Stimulated activated CD8-positive, alpha-beta memory T cell treated with anti-CD3 and anti-CD28 coated beads, Interleukin-15, amount 100 ng/mL, for 48 hours (primary cell): Measurements from ENCODE around the gene RTF2.

Source experiments
- DNase-seq, 2 donors: peaks; one replicate each; pipeline ENCODE4 v3.0.0-alpha.2; 2020; ENCODE audit warnings: low read depth in 2 of 2

RTF2 gene

DNA sequence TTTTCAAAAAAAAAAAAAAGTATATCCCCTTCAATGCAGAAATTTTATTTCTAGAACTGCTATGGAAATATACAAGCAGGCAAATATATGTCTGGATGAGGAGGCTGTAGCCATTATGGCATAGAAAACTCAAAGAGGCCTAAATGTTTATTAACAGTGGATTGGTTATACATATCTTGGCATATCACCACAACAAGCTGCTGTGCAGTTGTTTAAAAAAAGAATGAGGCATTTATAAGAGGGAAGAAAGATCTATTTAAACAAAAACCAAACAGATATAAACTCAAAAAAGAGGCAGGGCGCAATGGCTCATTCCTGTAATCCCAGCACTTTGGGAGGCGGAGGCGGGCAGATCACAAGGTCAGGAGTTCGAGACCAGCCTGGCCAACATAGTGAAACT, 30.1 kb upstream of the RTF2 start:
- DNase-seq = no peak

DNA sequence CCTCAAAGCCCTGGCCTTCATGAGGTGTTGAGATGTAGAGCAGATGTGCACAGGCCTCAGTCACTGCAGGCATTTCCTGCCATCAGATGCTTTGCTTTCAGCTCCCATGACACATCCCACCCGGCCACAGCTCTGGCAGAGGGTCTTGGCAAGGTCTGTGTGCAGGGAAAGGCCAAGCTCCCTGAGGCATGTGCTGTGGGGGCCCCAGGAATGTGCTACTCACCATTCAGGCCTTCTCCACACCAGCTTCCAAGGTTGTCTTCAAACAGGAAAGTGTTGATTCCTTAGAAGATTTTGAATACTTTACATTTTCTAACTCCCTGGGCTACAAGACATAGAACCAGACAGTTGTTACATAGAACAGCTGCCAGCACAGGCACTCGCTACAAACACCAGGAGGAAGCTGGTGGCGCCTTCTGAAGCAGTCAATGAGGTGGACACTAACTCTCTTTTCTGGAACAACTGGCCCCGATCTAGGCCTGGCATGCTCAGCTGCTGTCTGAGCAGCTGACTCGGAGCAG, 28.6 kb upstream of the RTF2 start:
- no peak for DNase-seq

GRCh38 chr20:56440346-56441007, 27.9 kb upstream of the RTF2 start:
- peak; percentile 61 to 67 for DNase-seq

DNA sequence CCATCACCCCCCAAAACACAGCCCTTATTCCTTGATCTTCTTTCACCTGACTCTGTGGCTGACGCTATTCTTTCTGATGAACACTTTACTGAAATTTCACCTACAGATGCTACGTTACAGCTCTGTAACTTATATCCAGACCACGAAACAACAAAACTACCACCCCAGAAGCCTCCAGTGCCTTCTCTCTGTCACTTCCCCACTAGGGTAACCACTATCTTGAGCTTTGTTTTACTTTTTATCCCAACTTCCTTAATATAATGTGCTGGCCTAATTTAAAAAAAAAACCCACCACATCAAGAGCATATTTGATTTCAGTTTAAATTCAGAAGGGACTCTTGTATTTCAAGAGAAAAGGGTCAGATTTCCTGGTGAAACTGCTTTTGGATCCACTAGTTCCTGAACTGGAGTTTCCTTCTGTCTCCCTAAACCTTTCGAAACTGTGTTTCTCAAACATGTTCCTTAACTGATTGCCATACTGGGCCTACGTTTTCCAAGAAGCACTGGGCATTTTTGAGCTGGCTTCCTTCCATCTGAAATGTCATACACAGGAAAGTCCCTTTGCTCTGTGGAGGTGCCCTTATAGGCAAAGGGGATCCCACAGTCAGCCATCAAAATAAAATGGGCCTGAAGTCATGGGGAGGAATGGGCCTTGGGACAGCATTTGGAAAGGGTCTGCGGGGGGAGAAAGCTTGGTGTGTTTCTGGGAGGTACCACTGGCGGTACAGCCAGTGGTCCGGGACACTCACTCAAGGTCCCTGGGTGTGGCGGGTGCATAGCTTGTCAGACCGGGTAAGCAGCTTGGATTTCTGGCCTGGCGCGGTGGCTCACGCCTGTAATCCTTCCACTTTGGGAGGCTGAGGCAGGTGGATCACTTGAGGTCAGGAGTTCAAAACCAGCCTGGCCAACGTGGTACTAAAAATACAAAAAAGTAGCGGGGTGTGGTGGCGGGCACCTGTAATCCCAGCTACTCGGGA, 25.8 kb upstream of the RTF2 start:
- DNase-seq = no peak

GRCh38 chr20:56443654-56444540, 24.5 kb upstream of the RTF2 start:
- no peak for DNase-seq

DNA sequence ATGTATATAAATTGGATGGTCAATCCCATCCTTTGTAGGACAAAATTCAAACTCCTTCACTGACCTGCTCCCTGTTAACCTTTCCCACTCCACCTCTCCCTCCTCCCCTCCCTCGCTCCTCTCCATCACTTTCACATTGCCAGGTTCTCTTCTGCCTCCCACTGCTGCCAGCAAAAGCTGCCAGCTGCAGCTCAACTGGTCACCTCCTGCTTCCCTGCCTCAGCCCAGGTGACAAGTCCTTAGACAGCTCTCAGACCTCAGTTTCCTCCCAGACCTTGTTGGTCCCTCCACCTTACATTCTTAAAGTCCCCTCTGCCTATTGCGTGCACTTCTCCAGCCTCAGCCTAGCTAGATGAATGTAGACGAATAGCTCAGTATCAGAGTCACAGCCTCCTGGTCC, 23.3 kb upstream of the RTF2 start:
- DNase-seq = no peak

- no peak for DNase-seq
Measured at GRCh38 chr20:56445540-56445939, 22.9 kb upstream of the RTF2 start.

DNA sequence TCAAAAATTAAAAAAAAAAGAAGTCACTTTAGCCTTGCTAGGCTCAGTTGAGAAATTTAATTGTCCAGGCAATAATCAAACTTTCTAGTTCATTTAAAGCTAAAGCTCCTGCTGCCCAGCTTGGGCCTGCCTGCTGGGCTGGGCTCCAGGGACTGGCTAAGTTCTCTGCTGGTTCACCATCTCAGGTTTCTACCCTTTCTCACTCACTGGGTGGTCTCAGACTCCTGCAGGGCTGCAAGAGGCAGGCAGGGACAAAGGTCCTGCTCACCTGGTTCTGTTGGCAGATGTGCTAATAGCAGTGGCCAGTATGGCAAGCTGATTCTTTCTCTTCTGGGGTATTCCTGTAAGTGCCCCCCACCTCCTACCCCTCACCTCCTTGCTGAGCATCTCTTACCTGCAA, 21.2 kb upstream of the RTF2 start:
- no peak for DNase-seq

- DNase-seq = no peak
Measured at GRCh38 chr20:56449459-56449858, 19.0 kb upstream of the RTF2 start.

GRCh38 chr20:56451056-56451765, 17.2 kb upstream of the RTF2 start:
- no peak for DNase-seq

DNA sequence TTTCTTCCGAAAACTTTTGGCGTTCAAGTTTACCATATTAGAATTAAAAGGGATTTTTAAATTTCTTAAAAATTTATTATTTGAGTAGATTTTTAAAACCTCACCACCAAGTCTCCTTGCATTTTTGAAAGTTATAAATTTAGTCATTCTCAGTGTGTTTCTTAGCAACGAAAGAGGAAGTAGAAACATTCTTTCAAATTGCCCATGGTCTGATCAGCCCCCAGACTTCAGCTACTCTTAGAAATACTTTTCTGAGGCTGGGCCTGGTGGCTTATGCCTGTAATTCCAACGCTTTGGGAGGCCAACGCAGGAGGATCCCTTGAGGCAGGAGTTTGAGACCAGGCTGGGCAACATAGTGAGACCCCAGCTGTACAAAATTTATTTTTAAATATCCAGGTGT, 15.1 kb upstream of the RTF2 start:
- no peak for DNase-seq

GRCh38 chr20:56454754-56455153, 13.7 kb upstream of the RTF2 start:
- no peak for DNase-seq

DNA sequence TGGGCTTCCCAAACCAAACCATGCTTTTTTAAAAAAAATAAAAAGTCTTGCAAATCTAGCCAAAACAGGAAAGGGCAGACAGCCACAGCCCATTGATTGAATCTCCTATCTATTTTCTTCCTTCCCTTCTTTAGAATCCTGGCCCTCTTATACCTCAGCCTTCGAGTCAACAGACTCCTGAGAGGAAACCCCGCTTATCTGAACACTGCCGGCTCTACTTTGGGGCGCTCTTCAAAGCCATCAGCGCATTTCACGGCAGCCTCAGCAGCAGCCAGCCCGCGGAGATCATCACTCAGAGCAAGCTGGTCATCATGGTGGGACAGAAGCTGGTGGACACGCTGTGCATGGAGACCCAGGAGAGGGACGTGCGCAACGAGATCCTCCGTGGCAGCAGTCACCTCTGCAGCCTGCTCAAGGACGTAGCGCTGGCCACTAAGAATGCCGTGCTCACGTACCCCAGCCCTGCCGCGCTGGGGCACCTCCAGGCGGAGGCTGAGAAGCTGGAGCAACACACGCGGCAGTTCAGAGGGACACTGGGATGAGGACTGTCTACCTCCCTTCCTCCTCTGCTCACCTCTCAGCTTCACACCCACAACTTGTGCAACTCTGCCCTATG, 10.1 kb upstream of the RTF2 start:
- DNase-seq = no peak

GRCh38 chr20:56460459-56460858, 8.0 kb upstream of the RTF2 start:
- DNase-seq = no peak

DNA sequence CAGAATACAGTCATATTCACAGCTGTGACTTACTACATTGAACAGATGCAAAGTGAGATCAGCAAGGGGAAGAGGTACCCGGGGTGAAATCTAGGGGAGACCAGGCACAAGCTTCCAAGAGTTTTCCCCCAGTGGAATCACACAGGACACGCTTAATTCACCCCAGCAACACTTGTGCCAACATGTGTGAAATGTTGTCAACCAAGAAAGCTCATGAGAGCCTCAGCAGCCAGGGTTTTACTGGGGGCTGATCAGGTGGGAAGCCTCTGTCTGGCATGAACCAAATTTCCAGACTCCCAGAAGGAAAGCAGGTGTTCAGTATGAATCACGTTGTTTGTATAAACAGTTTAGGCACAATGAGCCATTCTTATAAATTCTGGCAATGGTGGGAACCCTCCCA, 6.9 kb upstream of the RTF2 start:
- no peak for DNase-seq

DNA sequence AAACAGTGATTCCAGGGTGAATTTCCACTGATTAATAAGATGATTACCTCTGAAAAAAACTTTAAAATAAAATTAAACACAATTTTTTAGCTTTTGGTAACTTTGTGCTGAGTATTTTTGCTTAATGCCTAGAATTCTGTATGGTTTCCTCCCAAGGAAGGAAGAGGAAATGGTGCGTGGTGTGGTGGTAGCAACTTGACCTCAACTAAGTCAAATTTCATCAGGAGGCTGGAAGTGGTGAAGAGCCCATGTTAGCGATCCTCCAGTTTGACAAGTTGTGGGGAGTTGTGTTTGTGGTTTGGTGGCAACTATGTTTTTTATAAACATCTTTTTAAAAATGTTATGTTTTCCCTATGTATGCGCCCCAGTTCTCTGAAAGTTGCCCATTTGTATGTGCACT, 5.0 kb upstream of the RTF2 start:
- no peak for DNase-seq

GRCh38 chr20:56465997-56466396, 2.4 kb upstream of the RTF2 start:
- no peak for DNase-seq

DNA sequence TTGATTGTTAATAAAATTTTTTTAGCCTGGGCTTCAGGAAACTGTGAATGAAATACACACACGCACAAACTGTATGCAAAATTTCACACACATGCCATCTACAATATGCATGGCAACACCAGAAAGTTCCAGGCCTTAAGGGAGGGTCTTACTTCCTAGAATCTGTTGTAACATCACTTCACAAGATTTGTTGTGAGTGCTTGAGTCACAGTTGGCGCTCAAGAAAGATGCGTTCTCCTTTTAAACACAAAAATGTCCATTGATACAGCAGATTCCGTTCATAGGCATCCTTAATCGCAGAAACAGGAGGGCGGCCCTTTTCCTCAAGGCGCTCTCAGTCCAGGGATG, 485 bp upstream of the RTF2 start:
- DNase-seq = no peak

DNA sequence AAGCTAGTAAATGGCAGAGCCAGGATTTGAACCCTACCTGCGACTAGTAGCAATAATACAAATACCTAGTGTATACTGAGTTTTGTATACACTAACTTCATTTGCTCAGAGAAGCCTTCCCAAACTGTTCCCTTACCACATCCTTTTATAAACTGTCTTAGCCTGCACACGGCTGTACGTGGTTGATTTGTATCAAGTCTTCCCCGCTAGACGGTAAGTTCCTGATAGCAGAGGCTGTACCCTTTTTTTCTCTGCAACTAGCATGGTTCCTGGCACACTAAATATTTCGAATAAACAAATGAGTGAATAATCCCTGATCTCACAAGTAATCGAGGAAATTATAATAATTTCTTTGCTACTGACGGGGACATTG, 636 bp downstream of the RTF2 start:
- no peak for DNase-seq

GRCh38 chr20:56483970-56484369, 15.5 kb downstream of the RTF2 start:
- no peak for DNase-seq

DNA sequence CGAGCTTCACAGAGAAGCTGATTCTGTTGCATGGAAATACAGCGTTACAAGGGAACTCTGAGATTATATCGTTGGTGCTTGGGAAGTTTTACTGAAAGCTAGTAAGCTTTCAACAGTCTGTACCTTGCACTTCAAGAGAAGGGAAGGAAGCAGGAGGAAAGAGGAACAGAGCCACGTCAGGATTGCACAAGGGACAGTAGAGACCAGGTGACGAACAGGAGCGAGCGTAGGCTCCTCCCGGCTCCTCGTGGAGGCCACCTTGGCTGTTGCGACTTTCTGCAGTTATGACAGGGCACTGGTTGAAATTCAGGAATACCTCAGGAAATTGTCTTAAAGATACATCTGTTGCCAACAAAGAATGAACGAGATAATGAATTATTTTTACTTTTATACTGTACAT, 18.8 kb downstream of the RTF2 start:
- no peak for DNase-seq
